ENCODE results near the gene BDNF. TPM values are rescaled to one million over a fixed set of nuclear protein-coding genes. Genes with fewer than 3 reads are reported as not detected.

Gene BDNF
- polyA plus RNA-seq, 3 donors = 1.6 to 1.7 (median 1.6) TPM

- DNase-seq (ENCODE audit: low read depth in 3 of 3, low spot score in 2 of 3) = no peak
These were observed 91.3 kb downstream of the BDNF start for GRCh38 chr11:27608951-27609350.

- no peak for DNase-seq (ENCODE audit: low read depth in 3 of 3, low spot score in 2 of 3)
These were observed 94.8 kb downstream of the BDNF start for GRCh38 chr11:27605422-27605821.

Other genes starting within 250 kb of the BDNF start
- 100 to 1,000 TPM; 127 to 150 (median 149) TPM for gene LGR4, start 227.7 kb downstream of the BDNF start, polyA plus RNA-seq (ENCODE audit: insufficient read length in 3 of 3)
- gene LIN7C, start 193.7 kb downstream of the BDNF start, polyA plus RNA-seq (ENCODE audit: insufficient read length in 3 of 3) = 10 to 100 TPM; 23.6 to 25.9 (median 25.3) TPM